Measurements from ENCODE around the gene ENAH. TPM values are rescaled to one million over a fixed set of nuclear protein-coding genes. Genes with fewer than 3 reads are reported as not detected.

Gene ENAH
- total and polyA plus RNA-seq, 2 donors (not counting 1 experiment from before 2014, with no cell fraction given) = 1.3 to 1.6 TPM

DNA sequence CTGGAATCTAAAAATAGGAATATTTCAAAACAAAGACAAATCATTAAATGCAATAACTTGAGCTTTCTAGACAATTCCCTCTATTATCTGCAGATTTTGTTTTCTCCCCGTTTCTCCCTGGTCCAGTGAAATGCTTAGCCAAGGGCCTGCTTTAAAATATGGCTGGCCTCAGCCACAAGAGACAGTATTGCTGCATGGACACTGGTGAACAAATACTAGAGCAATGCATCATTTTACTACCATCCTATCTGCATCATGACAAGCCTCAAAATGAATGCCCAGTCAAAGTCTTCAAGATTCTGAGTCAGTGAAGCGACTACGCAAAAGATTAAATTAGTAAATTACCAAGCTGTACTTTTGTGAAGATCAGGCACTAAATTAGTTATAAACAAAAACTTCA is 80.5 kb downstream of the ENAH start:
- H3K4me2 ChIP-seq (replicated peaks; ENCODE audit: low read depth, low read length, poor library complexity, severe bottlenecking) = no peak overlapping the region
- POLR2A ChIA-PET = no interaction called here

DNA sequence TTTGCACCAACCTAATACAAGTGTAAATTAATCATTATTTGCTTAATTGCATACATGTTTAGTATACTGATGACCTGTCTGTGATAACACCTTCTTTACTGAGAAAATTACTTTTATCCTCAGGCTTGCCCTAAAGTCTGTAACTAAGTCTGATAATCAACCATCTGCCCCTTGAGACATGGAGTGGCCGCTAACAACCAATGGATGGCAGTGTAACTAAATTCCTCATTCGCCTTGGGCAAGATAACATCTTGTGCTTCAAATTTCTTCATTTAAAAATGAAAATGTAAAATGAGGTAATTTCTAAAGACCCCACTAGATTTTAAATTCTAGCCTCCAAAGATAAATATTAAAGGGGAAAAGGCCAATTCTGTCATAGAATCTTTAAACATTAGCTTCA is 85.1 kb downstream of the ENAH start:
- ChIA-PET POLR2A (no interaction called here), CTCF (no interaction called here)
- Mint-ChIP-seq H3K27me3 (no peaks in the 10 kb centered on the region), H3K4me1 (no peaks in the 10 kb centered on the region), H3K4me3 (no peak overlapping the region), H3K9me3 (ENCODE audit: insufficient read depth) (no peaks in the 10 kb centered on the region), H3K27ac (no peak overlapping the region)
- H3K36me3 ChIP-seq (replicated peaks in 1 of 2; ENCODE audit: control extremely low read depth in 1 of 2, control insufficient read depth in 1 of 2, extremely low read depth in 1 of 2, insufficient read depth in 2 of 2, low read length in 1 of 2) = no peaks in the 10 kb centered on the region
- no peak for DNase-seq
- no peaks in the 10 kb centered on the region for H3K4me1 ChIP-seq (ENCODE audit: control insufficient read depth in 2 of 2, insufficient read depth in 2 of 2, low read length in 2 of 2)
- no peak overlapping the region for H3K9ac ChIP-seq (ENCODE audit: low read length)
- H3K4me2 ChIP-seq (replicated peaks; ENCODE audit: low read depth, low read length, poor library complexity, severe bottlenecking) = no peak overlapping the region
- no peaks in the 10 kb centered on the region for H3K79me2 ChIP-seq (ENCODE audit: control insufficient read depth, insufficient read depth, low read length)
- no peaks in the 10 kb centered on the region for H3K27me3 ChIP-seq (replicated peaks in 1 of 4; ENCODE audit: control extremely low read depth in 1 of 4, control insufficient read depth in 3 of 4, insufficient read depth in 4 of 4, low read length in 3 of 4)
- ATAC-seq (ENCODE audit: low read depth) = no peak
- H3K27ac ChIP-seq (ENCODE audit: low read length in 2 of 2) = no peak overlapping the region
- no peak overlapping the region for H2AFZ ChIP-seq (ENCODE audit: insufficient read depth, low read depth, low read length, poor library complexity, severe bottlenecking)
- H3K9me3 ChIP-seq (ENCODE audit: control extremely low read depth in 1 of 3, control insufficient read depth in 2 of 3, insufficient read depth in 1 of 3, low read length in 2 of 3) = no peaks in the 10 kb centered on the region
- intact Hi-C loops (cut with micrococcal nuclease) = no loop called here
- TF ChIP-seq EZH2 (IDR thresholded peaks at IDR 0.05; ENCODE audit: borderline replicate concordance, insufficient read depth, low read depth, low read length, poor library complexity, severe bottlenecking) = no peak
- TF ChIP-seq, protein P1, sequence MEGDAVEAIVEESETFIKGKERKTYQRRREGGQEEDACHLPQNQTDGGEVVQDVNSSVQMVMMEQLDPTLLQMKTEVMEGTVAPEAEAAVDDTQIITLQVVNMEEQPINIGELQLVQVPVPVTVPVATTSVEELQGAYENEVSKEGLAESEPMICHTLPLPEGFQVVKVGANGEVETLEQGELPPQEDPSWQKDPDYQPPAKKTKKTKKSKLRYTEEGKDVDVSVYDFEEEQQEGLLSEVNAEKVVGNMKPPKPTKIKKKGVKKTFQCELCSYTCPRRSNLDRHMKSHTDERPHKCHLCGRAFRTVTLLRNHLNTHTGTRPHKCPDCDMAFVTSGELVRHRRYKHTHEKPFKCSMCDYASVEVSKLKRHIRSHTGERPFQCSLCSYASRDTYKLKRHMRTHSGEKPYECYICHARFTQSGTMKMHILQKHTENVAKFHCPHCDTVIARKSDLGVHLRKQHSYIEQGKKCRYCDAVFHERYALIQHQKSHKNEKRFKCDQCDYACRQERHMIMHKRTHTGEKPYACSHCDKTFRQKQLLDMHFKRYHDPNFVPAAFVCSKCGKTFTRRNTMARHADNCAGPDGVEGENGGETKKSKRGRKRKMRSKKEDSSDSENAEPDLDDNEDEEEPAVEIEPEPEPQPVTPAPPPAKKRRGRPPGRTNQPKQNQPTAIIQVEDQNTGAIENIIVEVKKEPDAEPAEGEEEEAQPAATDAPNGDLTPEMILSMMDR (IDR thresholded peaks at IDR 0.05) = no peak
- no peak overlapping the region for H3K4me3 ChIP-seq (ENCODE audit: control extremely low read depth in 1 of 5, extremely low read depth in 1 of 5, insufficient read depth in 1 of 5, low read depth in 2 of 5, low read length in 4 of 5)
- H4K20me1 ChIP-seq (ENCODE audit: control insufficient read depth, insufficient read depth, low read length, poor library complexity, severe bottlenecking) = no peaks in the 10 kb centered on the region
- no CpG with 5 or more reads among the region's 2 CpGs for WGBS (ENCODE audit: insufficient coverage)

More for the DNA sequence above, 80.5 kb downstream of the ENAH start:
- Histone ChIP-seq H3K27me3 (replicated peaks in 1 of 4; ENCODE audit: control extremely low read depth in 1 of 4, control insufficient read depth in 3 of 4, insufficient read depth in 4 of 4, low read length in 3 of 4) (no peaks in the 10 kb centered on the region), H3K27ac (ENCODE audit: low read length in 2 of 2) (no peak overlapping the region), H3K9ac (ENCODE audit: low read length) (no peak overlapping the region), H3K36me3 (replicated peaks in 1 of 2; ENCODE audit: control extremely low read depth in 1 of 2, control insufficient read depth in 1 of 2, extremely low read depth in 1 of 2, insufficient read depth in 2 of 2, low read length in 1 of 2) (no peaks in the 10 kb centered on the region), H3K4me3 (ENCODE audit: control extremely low read depth in 1 of 5, extremely low read depth in 1 of 5, insufficient read depth in 1 of 5, low read depth in 2 of 5, low read length in 4 of 5) (no peak overlapping the region), H4K20me1 (ENCODE audit: control insufficient read depth, insufficient read depth, low read length, poor library complexity, severe bottlenecking) (no peaks in the 10 kb centered on the region), H3K79me2 (ENCODE audit: control insufficient read depth, insufficient read depth, low read length) (no peaks in the 10 kb centered on the region), H3K9me3 (ENCODE audit: control extremely low read depth in 1 of 3, control insufficient read depth in 2 of 3, insufficient read depth in 1 of 3, low read length in 2 of 3) (no peaks in the 10 kb centered on the region), H2AFZ (ENCODE audit: insufficient read depth, low read depth, low read length, poor library complexity, severe bottlenecking) (no peak overlapping the region), H3K4me1 (ENCODE audit: control insufficient read depth in 2 of 2, insufficient read depth in 2 of 2, low read length in 2 of 2) (no peaks in the 10 kb centered on the region)
- H3K27ac Mint-ChIP-seq = no peak overlapping the region
- H3K9me3 Mint-ChIP-seq (ENCODE audit: insufficient read depth) = no peaks in the 10 kb centered on the region
- CTCF ChIA-PET = no interaction called here
- H3K27me3 Mint-ChIP-seq = no peaks in the 10 kb centered on the region
- no peak overlapping the region for H3K4me3 Mint-ChIP-seq
- no peak for DNase-seq
- no peaks in the 10 kb centered on the region for H3K4me1 Mint-ChIP-seq
- intact Hi-C loops (cut with micrococcal nuclease) = no loop called here
- 100% methylated on average over 1 of the region's 3 CpGs for WGBS (ENCODE audit: insufficient coverage)
- no peak for ATAC-seq (ENCODE audit: low read depth)
- TF ChIP-seq, protein P1 (IDR thresholded peaks at IDR 0.05) = no peak
- no peak for TF ChIP-seq EZH2 (IDR thresholded peaks at IDR 0.05; ENCODE audit: borderline replicate concordance, insufficient read depth, low read depth, low read length, poor library complexity, severe bottlenecking)

All from B cell (primary cell).